ENCODE results near the gene RS1.

RS1 gene

GRCh38 chrX:18702362-18703195, 30.7 kb upstream of the RS1 start:
- TF ChIP-seq, protein P1, sequence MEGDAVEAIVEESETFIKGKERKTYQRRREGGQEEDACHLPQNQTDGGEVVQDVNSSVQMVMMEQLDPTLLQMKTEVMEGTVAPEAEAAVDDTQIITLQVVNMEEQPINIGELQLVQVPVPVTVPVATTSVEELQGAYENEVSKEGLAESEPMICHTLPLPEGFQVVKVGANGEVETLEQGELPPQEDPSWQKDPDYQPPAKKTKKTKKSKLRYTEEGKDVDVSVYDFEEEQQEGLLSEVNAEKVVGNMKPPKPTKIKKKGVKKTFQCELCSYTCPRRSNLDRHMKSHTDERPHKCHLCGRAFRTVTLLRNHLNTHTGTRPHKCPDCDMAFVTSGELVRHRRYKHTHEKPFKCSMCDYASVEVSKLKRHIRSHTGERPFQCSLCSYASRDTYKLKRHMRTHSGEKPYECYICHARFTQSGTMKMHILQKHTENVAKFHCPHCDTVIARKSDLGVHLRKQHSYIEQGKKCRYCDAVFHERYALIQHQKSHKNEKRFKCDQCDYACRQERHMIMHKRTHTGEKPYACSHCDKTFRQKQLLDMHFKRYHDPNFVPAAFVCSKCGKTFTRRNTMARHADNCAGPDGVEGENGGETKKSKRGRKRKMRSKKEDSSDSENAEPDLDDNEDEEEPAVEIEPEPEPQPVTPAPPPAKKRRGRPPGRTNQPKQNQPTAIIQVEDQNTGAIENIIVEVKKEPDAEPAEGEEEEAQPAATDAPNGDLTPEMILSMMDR (IDR thresholded peaks at IDR 0.05; ENCODE audit: insufficient read depth, low read length, poor library complexity, severe bottlenecking): no peak
- Histone ChIP-seq H3K4me3 (replicated peaks; ENCODE audit: low read depth, low read length) (no peak overlapping the region), H3K27me3 (replicated peaks; ENCODE audit: control insufficient read depth, insufficient read depth, low read length) (no peaks in the 10 kb centered on the region), H3K36me3 (ENCODE audit: control insufficient read depth, insufficient read depth, low read length) (no peaks in the 10 kb centered on the region)
- DNase-seq (ENCODE audit: extremely low read depth, insufficient read length): no peak

- TF ChIP-seq, protein P1 (IDR thresholded peaks at IDR 0.05; ENCODE audit: insufficient read depth, low read length, poor library complexity, severe bottlenecking): no peak
- no peak overlapping the region for H3K4me3 ChIP-seq (replicated peaks; ENCODE audit: low read depth, low read length)
- H3K27me3 ChIP-seq (replicated peaks; ENCODE audit: control insufficient read depth, insufficient read depth, low read length): no peaks in the 10 kb centered on the region
- no peaks in the 10 kb centered on the region for H3K36me3 ChIP-seq (ENCODE audit: control insufficient read depth, insufficient read depth, low read length)
- DNase-seq (ENCODE audit: extremely low read depth, insufficient read length): no peak
Measured at GRCh38 chrX:18701621-18702361, 29.9 kb upstream of the RS1 start.

DNA sequence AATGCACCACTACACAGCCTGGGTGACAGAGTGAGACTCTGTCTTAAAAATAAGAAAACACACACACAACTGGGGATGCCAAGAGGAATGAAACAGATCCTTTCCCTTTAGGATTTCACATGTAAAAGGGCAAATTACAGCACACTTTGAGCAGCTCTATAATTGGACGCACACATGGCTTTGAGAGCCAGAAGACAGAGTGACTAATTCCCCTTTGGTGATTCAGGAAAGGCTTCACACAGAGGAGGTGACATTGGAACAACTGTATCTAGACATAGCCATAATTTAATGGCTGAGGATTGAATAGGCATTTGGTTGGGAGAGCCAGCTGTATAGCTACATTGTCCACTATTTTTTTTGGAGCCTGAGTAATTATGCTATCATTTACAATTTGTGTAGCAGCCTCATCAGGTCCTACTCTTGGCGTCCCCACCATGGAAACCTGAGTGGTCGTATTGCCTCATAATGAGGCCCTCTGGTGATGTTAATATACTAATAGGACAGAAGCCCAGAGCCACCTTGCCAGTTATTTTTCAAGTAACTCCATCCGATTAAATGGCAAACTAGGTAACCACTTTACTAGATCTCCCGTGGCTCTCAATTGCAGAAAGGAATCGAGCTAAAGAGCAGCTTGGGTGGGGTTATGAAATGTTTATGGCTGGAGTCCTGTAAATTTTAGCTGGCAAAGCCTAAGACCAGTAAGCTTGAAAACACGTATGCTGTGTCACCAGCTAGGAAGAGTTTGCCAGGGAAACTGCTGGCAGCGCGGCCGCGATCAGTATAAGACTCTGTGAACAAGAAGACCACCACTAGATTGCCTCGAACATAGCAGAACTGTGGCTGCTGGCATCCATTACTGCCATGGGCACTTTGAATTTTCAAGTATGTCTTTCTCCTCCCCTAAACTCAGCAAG, 27.1 kb upstream of the RS1 start:
- Histone ChIP-seq H3K4me3 (replicated peaks; ENCODE audit: low read depth, low read length) (no peak overlapping the region), H3K27me3 (replicated peaks; ENCODE audit: control insufficient read depth, insufficient read depth, low read length) (no peaks in the 10 kb centered on the region), H3K36me3 (ENCODE audit: control insufficient read depth, insufficient read depth, low read length) (no peaks in the 10 kb centered on the region)
- no peak for DNase-seq (ENCODE audit: extremely low read depth, insufficient read length)
- TF ChIP-seq, protein P1 (IDR thresholded peaks at IDR 0.05; ENCODE audit: insufficient read depth, low read length, poor library complexity, severe bottlenecking): no peak

DNA sequence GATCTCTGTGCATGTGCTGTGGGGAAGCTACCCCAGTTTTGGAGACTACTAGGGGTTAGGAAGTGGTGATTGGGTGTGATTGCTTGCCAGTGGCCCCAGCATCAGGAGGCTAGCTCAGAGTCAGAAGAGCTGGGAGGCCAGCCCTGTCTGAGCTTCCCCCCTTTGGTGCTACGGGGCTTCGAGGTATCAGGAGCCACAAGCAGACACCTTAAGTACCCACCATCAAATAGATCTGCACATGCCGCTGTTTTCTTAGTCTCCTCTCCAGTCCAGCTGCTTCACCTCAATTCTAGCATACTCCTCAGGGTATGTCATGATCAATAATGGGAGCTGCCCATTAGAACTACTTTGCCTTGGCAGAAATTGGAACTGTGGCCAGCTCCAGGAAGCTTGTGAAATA, 24.7 kb upstream of the RS1 start:
- no peak for DNase-seq (ENCODE audit: extremely low read depth, insufficient read length)
- no peak overlapping the region for H3K4me3 ChIP-seq (replicated peaks; ENCODE audit: low read depth, low read length)
- H3K36me3 ChIP-seq (ENCODE audit: control insufficient read depth, insufficient read depth, low read length): no peaks in the 10 kb centered on the region
- H3K27me3 ChIP-seq (replicated peaks; ENCODE audit: control insufficient read depth, insufficient read depth, low read length): no peaks in the 10 kb centered on the region
- TF ChIP-seq, protein P1 (IDR thresholded peaks at IDR 0.05; ENCODE audit: insufficient read depth, low read length, poor library complexity, severe bottlenecking): no peak

DNA sequence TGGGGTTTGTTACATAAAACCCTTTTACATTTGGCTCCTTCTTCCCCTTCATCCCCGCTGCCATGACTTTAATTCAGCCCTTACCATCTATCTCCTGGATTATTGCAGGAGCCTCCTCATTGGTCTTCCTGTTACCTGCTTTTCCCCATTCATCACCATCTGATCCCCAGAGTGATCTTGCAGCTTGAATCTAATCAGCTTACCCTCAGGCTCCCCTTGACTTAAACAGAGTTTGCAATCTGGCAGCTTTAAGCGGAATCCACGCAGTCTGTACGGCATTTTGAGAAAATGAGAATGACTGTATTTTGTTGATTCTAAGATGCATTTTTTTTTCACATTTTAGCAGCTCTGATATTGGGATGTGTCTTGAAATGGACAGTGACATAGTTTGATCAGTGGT, 20.6 kb upstream of the RS1 start:
- TF ChIP-seq, protein P1 (IDR thresholded peaks at IDR 0.05; ENCODE audit: insufficient read depth, low read length, poor library complexity, severe bottlenecking): no peak
- no peak for DNase-seq (ENCODE audit: extremely low read depth, insufficient read length)
- no peaks in the 10 kb centered on the region for H3K27me3 ChIP-seq (replicated peaks; ENCODE audit: control insufficient read depth, insufficient read depth, low read length)
- H3K4me3 ChIP-seq (replicated peaks; ENCODE audit: low read depth, low read length): no peak overlapping the region
- H3K36me3 ChIP-seq (ENCODE audit: control insufficient read depth, insufficient read depth, low read length): no peaks in the 10 kb centered on the region
